BJ (cell line): ENCODE measurements around the gene TBL3. TPM values are rescaled to one million over a fixed set of nuclear protein-coding genes. Genes with fewer than 3 reads are reported as not detected.

ENCODE experiments used
- CTCF ChIA-PET: fragments of 350-600 bp; formaldehyde crosslinking; extraction: SDS; loops from one replicate; lab custom pipeline; 2021; ENCODE audit warnings: antibody characterized with exemption, inconsistent platforms; lab: Yijun Ruan, JAX
- POLR2A ChIA-PET: fragments of 300-600 bp; sonication (Branson Sonifier 250); formaldehyde crosslinking; extraction: SDS; loops from one replicate; lab custom pipeline; 2021; ENCODE audit warnings: antibody characterized with exemption; lab: Charles Lee
- DNase-seq: peaks from one replicate; pipeline ENCODE4 v3.0.0-alpha.2; 2011; ENCODE audit warnings: low read depth
- H3K27me3 ChIP-seq: 2 replicates; pipeline ENCODE4 v1.6.0; 2011; ENCODE audit warnings: low read length; ENCODE audit not compliant: control insufficient read depth, insufficient read depth
- H3K36me3 ChIP-seq: 2 replicates; pipeline ENCODE4 v1.5.1; 2011; ENCODE audit warnings: low read length; ENCODE audit not compliant: control insufficient read depth, insufficient read depth
- H3K4me3 ChIP-seq: 2 replicates; pipeline ENCODE4 v1.5.1; 2011; ENCODE audit warnings: low read depth, mild to moderate bottlenecking, control low read depth, low read length
- polyA plus RNA-seq: library from polyadenylated mRNA; depleted of rRNA; stranded (reverse); fragments of >200 nt; gene quantifications from 2 replicates; pipeline ENCODE4 v1.2.3, GENCODE V29; 2011
- TF ChIP-seq, protein P1 (sequence below): IDR thresholded peaks from 2 replicates; pipeline ENCODE4 v1.5.1; 2011; ENCODE audit warnings: low read depth, mild to moderate bottlenecking, control low read depth, inconsistent platforms, low read length, moderate library complexity; ENCODE audit not compliant: insufficient read depth

The TBL3 gene
- polyA plus RNA-seq, 1 experiment: 33.1 TPM

DNA sequence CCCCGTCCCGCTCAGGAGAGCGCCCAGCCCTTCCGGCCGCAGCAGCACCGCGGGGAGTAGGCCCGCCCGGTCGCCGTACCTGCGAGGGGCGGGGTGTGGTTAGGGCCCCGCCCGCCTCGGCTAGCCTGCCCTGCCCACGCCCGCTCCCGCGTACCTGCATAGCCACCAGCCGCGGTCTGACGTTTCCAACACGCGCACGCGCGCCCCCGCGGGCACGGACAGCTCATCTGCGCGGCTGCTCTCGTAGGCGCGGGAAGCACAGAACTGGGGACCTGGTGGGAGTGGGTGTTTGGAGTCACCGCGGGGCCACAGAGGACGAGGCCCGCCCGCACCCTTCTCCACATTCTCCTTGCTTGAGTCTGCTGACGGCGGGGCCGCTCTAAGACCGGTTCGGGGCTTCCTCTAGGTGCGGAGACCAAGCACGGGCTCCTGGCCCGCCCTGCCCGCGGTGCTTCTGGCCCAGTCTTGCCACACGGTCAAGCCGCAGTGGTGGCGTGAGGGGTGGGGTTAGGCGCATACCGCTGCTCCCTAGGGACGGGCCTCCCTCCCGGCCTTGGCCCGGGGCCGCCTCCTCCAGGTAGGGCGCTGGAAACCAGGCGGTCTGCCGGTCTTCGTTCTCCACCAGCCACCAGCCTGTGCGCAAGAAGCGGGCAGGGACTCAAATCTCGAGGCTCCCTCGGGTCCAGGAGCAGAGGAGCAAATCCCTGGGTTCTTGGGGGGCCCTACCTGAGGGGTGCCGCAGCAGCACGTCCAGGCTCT, 7.6 kb downstream of the TBL3 start:
- no peak for DNase-seq
- Histone ChIP-seq H3K4me3 (no peak overlapping the region), H3K27me3 (peaks cover 12% of the 10 kb centered on the region), H3K36me3 (peaks cover 29% of the 10 kb centered on the region)
- TF ChIP-seq, protein P1, sequence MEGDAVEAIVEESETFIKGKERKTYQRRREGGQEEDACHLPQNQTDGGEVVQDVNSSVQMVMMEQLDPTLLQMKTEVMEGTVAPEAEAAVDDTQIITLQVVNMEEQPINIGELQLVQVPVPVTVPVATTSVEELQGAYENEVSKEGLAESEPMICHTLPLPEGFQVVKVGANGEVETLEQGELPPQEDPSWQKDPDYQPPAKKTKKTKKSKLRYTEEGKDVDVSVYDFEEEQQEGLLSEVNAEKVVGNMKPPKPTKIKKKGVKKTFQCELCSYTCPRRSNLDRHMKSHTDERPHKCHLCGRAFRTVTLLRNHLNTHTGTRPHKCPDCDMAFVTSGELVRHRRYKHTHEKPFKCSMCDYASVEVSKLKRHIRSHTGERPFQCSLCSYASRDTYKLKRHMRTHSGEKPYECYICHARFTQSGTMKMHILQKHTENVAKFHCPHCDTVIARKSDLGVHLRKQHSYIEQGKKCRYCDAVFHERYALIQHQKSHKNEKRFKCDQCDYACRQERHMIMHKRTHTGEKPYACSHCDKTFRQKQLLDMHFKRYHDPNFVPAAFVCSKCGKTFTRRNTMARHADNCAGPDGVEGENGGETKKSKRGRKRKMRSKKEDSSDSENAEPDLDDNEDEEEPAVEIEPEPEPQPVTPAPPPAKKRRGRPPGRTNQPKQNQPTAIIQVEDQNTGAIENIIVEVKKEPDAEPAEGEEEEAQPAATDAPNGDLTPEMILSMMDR: no peak
- CTCF ChIA-PET: interaction anchor here (1.1 kb wide), 1 partner anchor 161 kb away, joined by 4 read pairs; no protein-coding TSS in a partner anchor
- POLR2A ChIA-PET: no interaction called here

DNA sequence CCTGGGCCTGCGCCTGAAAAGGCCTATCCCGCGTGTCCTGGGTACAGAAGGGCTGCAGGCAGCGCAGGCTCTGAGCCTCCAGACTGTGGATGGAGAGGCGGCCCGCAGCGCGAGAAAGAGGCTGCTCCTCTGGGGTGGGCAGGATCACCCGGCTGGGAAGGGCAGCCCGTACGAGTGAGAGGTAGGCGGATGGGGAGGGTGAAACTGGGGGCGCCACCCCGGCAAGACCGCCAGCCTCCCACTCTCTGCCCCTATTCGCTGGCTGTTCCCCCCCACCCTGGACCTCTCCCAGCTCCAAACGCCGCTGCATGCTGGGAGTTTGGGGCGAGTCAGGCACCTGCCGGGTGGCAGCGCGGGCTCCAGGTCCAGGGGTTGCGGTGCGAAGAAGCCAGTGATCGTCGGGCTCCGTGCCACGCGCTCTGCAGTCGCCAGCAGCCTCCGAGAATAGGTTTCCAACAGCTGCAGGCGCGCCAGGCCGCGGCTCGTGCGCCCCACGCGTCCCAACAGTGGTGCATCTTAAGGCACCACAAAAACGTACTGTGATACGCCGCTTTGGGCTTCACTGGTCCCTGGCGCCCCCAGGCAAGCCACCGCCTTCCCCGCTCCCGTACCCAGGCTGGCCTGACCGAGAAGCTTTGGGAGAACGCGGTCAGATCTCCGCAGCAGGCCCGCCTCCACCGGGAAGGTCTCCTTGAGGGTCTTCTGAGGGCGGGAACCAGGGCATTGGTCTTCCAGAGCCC, 8.3 kb downstream of the TBL3 start:
- H3K27me3 ChIP-seq: peaks cover 12% of the 10 kb centered on the region
- POLR2A ChIA-PET: no interaction called here

DNA sequence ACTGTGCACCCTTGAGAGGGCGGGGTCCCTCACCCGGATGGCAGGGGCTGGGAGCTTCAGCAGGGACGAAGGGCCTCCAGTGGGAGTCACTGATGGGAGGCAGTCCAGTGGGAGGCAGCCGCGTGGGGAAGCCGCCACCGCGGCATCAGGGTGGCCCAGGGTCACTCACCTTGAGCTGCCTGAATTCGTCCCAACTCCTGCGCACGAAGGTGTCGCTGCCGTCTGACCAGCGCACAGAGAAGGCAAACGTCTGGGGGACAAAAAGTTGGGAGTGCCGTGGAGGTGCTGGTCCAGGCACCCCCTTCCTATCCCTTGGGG, 8.9 kb downstream of the TBL3 start:
- ChIA-PET CTCF (interaction anchor here (1.1 kb wide), 1 partner anchor 160 kb away, joined by 3 read pairs; no protein-coding TSS in a partner anchor), POLR2A (no interaction called here)
- TF ChIP-seq, protein P1: no peak
- Histone ChIP-seq H3K36me3 (peaks cover 24% of the 10 kb centered on the region), H3K27me3 (peaks cover 12% of the 10 kb centered on the region), H3K4me3 (no peak overlapping the region)
- DNase-seq: no peak

More for the DNA sequence above, 8.3 kb downstream of the TBL3 start:
- TF ChIP-seq, protein P1: no peak
- Histone ChIP-seq H3K36me3 (peaks cover 26% of the 10 kb centered on the region), H3K4me3 (no peak overlapping the region)
- CTCF ChIA-PET: no interaction called here
- DNase-seq: no peak

DNA sequence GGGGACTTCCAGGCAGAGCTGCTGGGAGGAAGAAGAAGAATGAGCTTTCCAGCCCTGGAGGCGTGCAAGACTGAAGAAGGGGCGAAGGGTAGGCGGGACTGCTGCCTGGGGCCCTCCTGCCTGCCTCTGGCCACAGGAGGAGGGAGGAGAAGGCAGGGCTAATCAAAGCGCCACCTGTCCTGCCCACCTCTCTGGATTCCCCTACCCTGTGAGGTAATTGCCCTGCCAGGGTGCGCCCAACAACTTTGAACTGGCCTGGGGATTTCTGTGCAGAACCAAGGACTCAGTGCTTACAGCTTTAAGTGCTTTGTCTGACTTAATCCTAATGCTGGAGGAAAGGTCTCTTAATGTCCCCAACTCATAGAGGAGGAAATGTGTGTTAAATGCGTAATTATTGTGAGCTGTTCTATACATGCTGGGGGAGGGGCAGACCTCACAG, 9.6 kb downstream of the TBL3 start, which contains the start of gene NOXO1:
NOXO1 (minus strand) TSS at position 72 of the 439 bp plus-strand sequence. CDS start 290 bp downstream, outside the sequence.
- TF ChIP-seq, protein P1: no peak
- CTCF ChIA-PET: interaction anchor here (1.1 to 1.3 kb wide), 2 partner anchors 10 to 159 kb away, joined by 3 to 4 read pairs; partner anchors contain the start of gene TBL3

DNA sequence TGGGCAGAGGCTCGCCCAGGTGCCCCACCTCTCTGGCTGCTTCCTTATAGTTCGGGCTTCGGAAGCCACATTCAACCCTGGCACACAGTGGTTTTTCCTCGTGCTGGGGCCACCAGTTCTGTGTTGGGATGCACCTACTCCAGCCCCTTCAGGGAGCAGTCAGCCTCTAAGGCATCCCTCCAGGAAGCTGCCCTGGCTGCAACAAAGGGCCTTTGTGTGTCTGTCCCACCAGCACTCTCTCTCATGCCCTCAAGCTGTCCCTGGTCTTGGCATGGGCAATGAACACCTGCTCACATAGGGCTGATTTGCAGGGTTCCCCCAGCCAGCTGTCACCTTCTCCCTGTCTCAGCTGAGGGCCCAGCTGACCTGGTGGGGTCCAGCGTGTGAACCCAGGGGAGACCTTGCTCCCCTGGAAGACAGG, 10.2 kb downstream of the TBL3 start:
- CTCF ChIA-PET: interaction anchor here (0.6 to 1.3 kb wide), 4 partner anchors 10 to 169 kb away, joined by 3 to 4 read pairs (median 4); partner anchors contain the start of gene TBL3
- POLR2A ChIA-PET: no interaction called here
- no peak for DNase-seq
- Histone ChIP-seq H3K36me3 (peaks cover 24% of the 10 kb centered on the region), H3K27me3 (peaks cover 12% of the 10 kb centered on the region), H3K4me3 (no peak overlapping the region)
- TF ChIP-seq, protein P1: no peak

More for the DNA sequence above, 9.6 kb downstream of the TBL3 start, which contains the start of gene NOXO1:
- Histone ChIP-seq H3K27me3 (peaks cover 12% of the 10 kb centered on the region), H3K4me3 (no peak within 1 kb of the TSS), H3K36me3 (peaks cover 24% of the 10 kb centered on the region)
- DNase-seq: no peak
- POLR2A ChIA-PET: no interaction called here
